ENCODE results near the gene GFPT2.

Gene GFPT2

GRCh38 chr5:180350711-180351465, 2.2 kb downstream of the GFPT2 start:
- DNase-seq: no peak

- DNase-seq: no peak
These were observed 2.8 kb downstream of the GFPT2 start for GRCh38 chr5:180350296-180350695.

GRCh38 chr5:180349391-180349790, 3.7 kb downstream of the GFPT2 start:
- DNase-seq: no peak

- DNase-seq: no peak
These were observed 4.8 kb downstream of the GFPT2 start for GRCh38 chr5:180348336-180348735.

- no peak for DNase-seq
These were observed 5.4 kb downstream of the GFPT2 start for GRCh38 chr5:180347702-180348101.

GRCh38 chr5:180346358-180346757, 6.8 kb downstream of the GFPT2 start:
- DNase-seq: no peak

GRCh38 chr5:180345781-180346180, 7.4 kb downstream of the GFPT2 start:
- DNase-seq: no peak

- DNase-seq: no peak
These were observed 8.0 kb downstream of the GFPT2 start for GRCh38 chr5:180345186-180345585.

- DNase-seq: no peak
These were observed 8.5 kb downstream of the GFPT2 start for GRCh38 chr5:180344696-180344999.

- DNase-seq: no peak
These were observed 9.1 kb downstream of the GFPT2 start for GRCh38 chr5:180343831-180344695.

- no peak for DNase-seq
These were observed 9.9 kb downstream of the GFPT2 start for GRCh38 chr5:180343110-180343830.

- no peak for DNase-seq
These were observed 11.5 kb downstream of the GFPT2 start for GRCh38 chr5:180341595-180341994.

- no peak for DNase-seq
These were observed 12.3 kb downstream of the GFPT2 start for GRCh38 chr5:180340856-180341255.

- DNase-seq: no peak
These were observed 13.5 kb downstream of the GFPT2 start for GRCh38 chr5:180339583-180340183.

- DNase-seq: no peak
These were observed 15.0 kb downstream of the GFPT2 start for GRCh38 chr5:180338001-180338707.

- no peak for DNase-seq
These were observed 16.7 kb downstream of the GFPT2 start for GRCh38 chr5:180336234-180337020.

- DNase-seq: no peak
These were observed 17.4 kb downstream of the GFPT2 start for GRCh38 chr5:180335614-180336233.

- no peak for DNase-seq
These were observed 18.2 kb downstream of the GFPT2 start for GRCh38 chr5:180334751-180335613.

GRCh38 chr5:180334176-180334575, 19.0 kb downstream of the GFPT2 start:
- DNase-seq: no peak

- no peak for DNase-seq
These were observed 19.5 kb downstream of the GFPT2 start for GRCh38 chr5:180333661-180334060.

Data from KG1 (cell line).